ENCODE measurements around the gene PPP1R15A. TPM values are rescaled to one million over a fixed set of nuclear protein-coding genes. Genes with fewer than 3 reads are reported as not detected.
A peak's percentile ranks its signal among the peaks of the same experiment; 100 is the strongest.

PPP1R15A gene
- total RNA-seq, 1 donor from 2014 or later, result 57.5 TPM

GRCh38 chr19:48859711-48860572 lies 12.3 kb upstream of the PPP1R15A start:
- Mint-ChIP-seq H3K27ac (no peak overlapping the region), H3K27me3 (no peaks in the 10 kb centered on the region), H3K4me1 (ENCODE audit: unreplicated experiment) (peaks cover 3% of the 10 kb centered on the region), H3K36me3 (peaks cover 15% of the 10 kb centered on the region), H3K9me3 (no peaks in the 10 kb centered on the region), H3K4me3 (no peak overlapping the region)
- no peak for TF ChIP-seq CTCF (conservative IDR thresholded peaks at IDR 0.05)
- DNase-seq (ENCODE audit: extremely low spot score, unreplicated experiment), result no peak

GRCh38 chr19:48861313-48861712 lies 10.9 kb upstream of the PPP1R15A start:
- Mint-ChIP-seq H3K27me3 (no peaks in the 10 kb centered on the region), H3K9me3 (no peaks in the 10 kb centered on the region), H3K27ac (no peak overlapping the region), H3K4me1 (ENCODE audit: unreplicated experiment) (peaks cover 3% of the 10 kb centered on the region), H3K36me3 (peaks cover 15% of the 10 kb centered on the region), H3K4me3 (no peak overlapping the region)
- DNase-seq (ENCODE audit: extremely low spot score, unreplicated experiment), result no peak
- no peak for TF ChIP-seq CTCF (conservative IDR thresholded peaks at IDR 0.05)

GRCh38 chr19:48862827-48863226 lies 9.4 kb upstream of the PPP1R15A start:
- TF ChIP-seq CTCF (conservative IDR thresholded peaks at IDR 0.05), result no peak
- Mint-ChIP-seq H3K9me3 (no peaks in the 10 kb centered on the region), H3K27me3 (no peaks in the 10 kb centered on the region), H3K4me1 (ENCODE audit: unreplicated experiment) (peaks cover 16% of the 10 kb centered on the region), H3K27ac (no peak overlapping the region), H3K36me3 (peaks cover 15% of the 10 kb centered on the region), H3K4me3 (no peak overlapping the region)
- no peak for DNase-seq (ENCODE audit: extremely low spot score, unreplicated experiment)

- Mint-ChIP-seq H3K27ac (peak overlapping the region; percentile 89), H3K9me3 (no peaks in the 10 kb centered on the region), H3K4me1 (ENCODE audit: unreplicated experiment) (peaks cover 27% of the 10 kb centered on the region), H3K4me3 (peak overlapping the region; percentile 88), H3K27me3 (no peaks in the 10 kb centered on the region), H3K36me3 (peaks cover 6% of the 10 kb centered on the region)
- TF ChIP-seq CTCF (conservative IDR thresholded peaks at IDR 0.05), result no peak
- DNase-seq (ENCODE audit: extremely low spot score, unreplicated experiment), result no peak
Observed at GRCh38 chr19:48866692-48867091, 5.5 kb upstream of the PPP1R15A start.

GRCh38 chr19:48867123-48867745 lies 5.0 kb upstream of the PPP1R15A start:
- H3K9me3 Mint-ChIP-seq, result no peaks in the 10 kb centered on the region
- H3K36me3 Mint-ChIP-seq, result peaks cover 6% of the 10 kb centered on the region
- no peak for DNase-seq (ENCODE audit: extremely low spot score, unreplicated experiment)
- no peak for TF ChIP-seq CTCF (conservative IDR thresholded peaks at IDR 0.05)
- H3K27me3 Mint-ChIP-seq, result peaks cover 2% of the 10 kb centered on the region
- peak overlapping the region; percentile 88 for H3K4me3 Mint-ChIP-seq
- peaks cover 30% of the 10 kb centered on the region for H3K4me1 Mint-ChIP-seq (ENCODE audit: unreplicated experiment)
- peak overlapping the region; percentile 89 for H3K27ac Mint-ChIP-seq

Data from type B pancreatic cell (in vitro differentiated cells).